ENCODE data around the gene PCSK1N.
"Not testable (repeated sequence)": the region's sequence is repeated elsewhere in the genome, so short reads cannot be mapped to it uniquely, and the experiment has no call there.

Gene PCSK1N

GRCh38 chrX:48872017-48872416, 36.6 kb upstream of the PCSK1N start:
- not testable (repeated sequence) for ATAC-seq

- TF ChIP-seq OSR1 (CRISPR knock-in tag; IDR thresholded peaks at IDR 0.05) (no peak), ISL1 (CRISPR knock-in tag; IDR thresholded peaks at IDR 0.05) (peak; percentile 67)
These were observed 28.8 kb upstream of the PCSK1N start for GRCh38 chrX:48864210-48864609.

GRCh38 chrX:48854898-48855297, 19.5 kb upstream of the PCSK1N start:
- no peak for TF ChIP-seq CSDC2 (CRISPR knock-in tag; IDR thresholded peaks at IDR 0.05)
- TF ChIP-seq POU6F1 (CRISPR knock-in tag; IDR thresholded peaks at IDR 0.05; ENCODE audit: borderline replicate concordance, low read depth), result no peak
- no peak for TF ChIP-seq ZC3H10 (CRISPR knock-in tag; IDR thresholded peaks at IDR 0.05)
- no peak for TF ChIP-seq PPARA (CRISPR knock-in tag; IDR thresholded peaks at IDR 0.05; ENCODE audit: borderline replicate concordance)
- no peak for TF ChIP-seq SNAI2 (CRISPR knock-in tag; IDR thresholded peaks at IDR 0.05)
- TF ChIP-seq TOX (CRISPR knock-in tag; IDR thresholded peaks at IDR 0.05; ENCODE audit: borderline replicate concordance), result no peak
- TF ChIP-seq ZNF565 (CRISPR knock-in tag; conservative IDR thresholded peaks at IDR 0.05; ENCODE audit: low read depth), result no peak
- no peak for TF ChIP-seq TSHZ2 (CRISPR knock-in tag; IDR thresholded peaks at IDR 0.05)
- TF ChIP-seq RARB (CRISPR knock-in tag; IDR thresholded peaks at IDR 0.05), result no peak
- no peak for ATAC-seq

More at GRCh38 chrX:48864210-48864609, 28.8 kb upstream of the PCSK1N start:
- ATAC-seq, result peak; percentile 76

- ATAC-seq, result not testable (repeated sequence)
These were observed 18.9 kb upstream of the PCSK1N start for GRCh38 chrX:48854121-48854804.

GRCh38 chrX:48853494-48853893, 18.1 kb upstream of the PCSK1N start:
- not testable (repeated sequence) for ATAC-seq

- no peak for ATAC-seq
- TF ChIP-seq TOX (CRISPR knock-in tag; IDR thresholded peaks at IDR 0.05; ENCODE audit: borderline replicate concordance) (no peak), ZFP30 (CRISPR knock-in tag; IDR thresholded peaks at IDR 0.05) (no peak), CREB5 (CRISPR knock-in tag; IDR thresholded peaks at IDR 0.05; ENCODE audit: low read depth) (no peak), CSRNP3 (CRISPR knock-in tag; IDR thresholded peaks at IDR 0.05) (no peak), TCF4 (CRISPR knock-in tag; IDR thresholded peaks at IDR 0.05; ENCODE audit: borderline replicate concordance) (no peak), RARB (CRISPR knock-in tag; IDR thresholded peaks at IDR 0.05) (no peak), ISL1 (CRISPR knock-in tag; IDR thresholded peaks at IDR 0.05) (no peak), ZNF565 (CRISPR knock-in tag; conservative IDR thresholded peaks at IDR 0.05; ENCODE audit: low read depth) (no peak), POU6F1 (CRISPR knock-in tag; IDR thresholded peaks at IDR 0.05; ENCODE audit: borderline replicate concordance, low read depth) (no peak)
These were observed 17.4 kb upstream of the PCSK1N start for GRCh38 chrX:48852857-48853256.
